Measurements from ENCODE around the gene VMP1.
"Not testable (repeated sequence)": the region's sequence is repeated elsewhere in the genome, so short reads cannot be mapped to it uniquely, and the experiment has no call there.

VMP1 gene

GRCh38 chr17:59841882-59842263, 134.4 kb downstream of the VMP1 start:
- WGBS = 87% methylated on average over 4 of the region's 4 CpGs

DNA sequence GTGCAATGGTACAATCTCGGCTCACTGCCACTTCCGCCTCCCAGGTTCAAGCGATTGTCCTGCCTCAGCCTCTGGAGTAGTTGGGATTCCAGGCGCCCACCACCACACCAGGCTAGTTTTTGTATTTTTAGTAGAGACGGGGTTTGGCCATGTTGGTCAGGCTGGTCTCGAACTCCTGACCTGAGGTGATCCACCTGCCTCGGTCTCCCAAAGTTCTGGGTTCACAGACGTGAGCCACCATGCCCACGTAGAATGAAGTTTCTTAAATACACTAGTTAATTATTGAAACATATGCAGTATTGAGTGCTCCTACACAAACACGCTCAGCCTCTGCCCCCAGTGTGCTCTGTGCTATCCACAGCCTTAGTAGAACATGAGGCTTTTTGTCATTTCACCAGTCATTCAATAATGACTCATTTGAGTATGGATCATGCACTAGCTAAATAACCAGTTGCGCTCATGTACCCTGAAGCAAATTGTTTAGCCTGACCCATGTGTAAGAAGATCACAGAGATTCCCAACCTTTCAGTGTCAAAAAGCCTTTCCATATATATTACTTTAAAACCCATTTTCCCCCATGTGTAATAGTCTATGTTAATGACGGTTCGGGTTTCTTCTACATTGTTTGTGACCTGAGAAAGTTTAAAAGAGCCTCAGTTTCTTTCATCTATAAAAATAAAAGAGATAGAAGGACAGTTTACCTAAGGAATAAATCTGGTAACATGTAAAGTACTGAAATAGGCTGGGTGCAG, 135.6 kb downstream of the VMP1 start:
- peaks cover 40% of the 10 kb centered on the region for H3K36me3 ChIP-seq (ENCODE audit: insufficient read depth, low read length)
- H3K27me3 ChIP-seq (ENCODE audit: insufficient read depth, low read length) = no peaks in the 10 kb centered on the region
- H3K4me1 ChIP-seq (ENCODE audit: insufficient read depth, low read length) = peaks cover 40% of the 10 kb centered on the region
- no peak overlapping the region for H3K4me3 ChIP-seq (ENCODE audit: low read length)
- 96% methylated on average over 11 of the region's 13 CpGs for WGBS
- H3K27ac ChIP-seq (ENCODE audit: low read depth, low read length) = peak overlapping the region; percentile 3; the same call in 1 of the 2 replicates
- no peak overlapping the region for H3K9ac ChIP-seq (ENCODE audit: low read depth, low read length)
- no peaks in the 10 kb centered on the region for H3K9me3 ChIP-seq (ENCODE audit: insufficient read depth, low read depth, low read length)

More at GRCh38 chr17:59841882-59842263, 134.4 kb downstream of the VMP1 start:
- H3K9ac ChIP-seq (ENCODE audit: low read depth, low read length) = peak overlapping the region; percentile 92; the same call in 1 of the 2 replicates
- peaks cover 40% of the 10 kb centered on the region for H3K36me3 ChIP-seq (ENCODE audit: insufficient read depth, low read length)
- H3K4me1 ChIP-seq (ENCODE audit: insufficient read depth, low read length) = peaks cover 39% of the 10 kb centered on the region
- not testable (repeated sequence) for H3K27ac ChIP-seq (ENCODE audit: low read depth, low read length); H3K9me3 ChIP-seq (ENCODE audit: insufficient read depth, low read depth, low read length); H3K27me3 ChIP-seq (ENCODE audit: insufficient read depth, low read length)
- peak overlapping the region; percentile 80 for H3K4me3 ChIP-seq (ENCODE audit: low read length)

- WGBS = 94% methylated on average over 3 of the region's 3 CpGs
- no peak overlapping the region for H3K9ac ChIP-seq (ENCODE audit: low read depth, low read length)
- H3K27ac ChIP-seq (ENCODE audit: low read depth, low read length) = no peak overlapping the region
Measured at GRCh38 chr17:59844884-59845594, 137.6 kb downstream of the VMP1 start.

DNA sequence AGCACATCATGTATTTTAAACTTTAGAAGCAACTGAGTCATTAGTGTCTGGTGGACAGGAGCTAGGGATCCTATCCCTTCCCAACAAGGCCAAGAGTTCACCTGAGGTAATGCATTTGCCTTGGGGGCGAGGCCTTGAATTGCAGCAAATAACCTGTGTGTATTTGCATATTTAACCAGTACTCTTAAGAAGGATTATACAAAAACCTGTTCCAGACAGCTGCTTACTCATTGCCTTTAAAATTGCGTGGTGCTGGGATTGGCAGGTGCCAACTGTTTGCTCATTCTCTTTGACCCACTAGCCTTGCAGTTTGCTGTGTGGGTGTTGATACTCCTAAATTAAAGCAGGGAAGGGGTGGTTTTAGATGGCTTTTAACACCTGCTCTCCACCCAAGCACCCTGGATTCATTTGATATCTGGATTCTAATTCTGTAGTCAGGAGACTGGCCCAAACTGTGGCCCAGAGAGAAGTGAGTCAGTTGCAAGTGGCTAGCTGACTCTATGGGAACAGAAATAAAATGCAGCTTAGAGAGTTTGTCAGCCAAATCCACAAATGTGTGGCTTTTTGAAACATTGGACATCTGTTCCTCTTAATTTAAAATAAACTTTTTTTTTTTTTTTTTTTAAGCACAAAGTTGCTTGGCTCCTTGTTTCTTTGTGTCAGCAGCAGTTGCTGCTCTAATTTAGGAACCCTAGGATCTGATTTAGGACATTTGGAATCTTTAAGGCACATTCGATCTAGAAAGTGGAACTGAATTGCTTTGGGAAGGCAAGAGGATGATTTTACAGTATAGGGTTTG, 138.3 kb downstream of the VMP1 start:
- no peaks in the 10 kb centered on the region for H3K9me3 ChIP-seq (ENCODE audit: insufficient read depth, low read depth, low read length)
- H3K9ac ChIP-seq (ENCODE audit: low read depth, low read length) = no peak overlapping the region
- no peaks in the 10 kb centered on the region for H3K27me3 ChIP-seq (ENCODE audit: insufficient read depth, low read length)
- peaks cover 29% of the 10 kb centered on the region for H3K4me1 ChIP-seq (ENCODE audit: insufficient read depth, low read length)
- H3K36me3 ChIP-seq (ENCODE audit: insufficient read depth, low read length) = peaks cover 14% of the 10 kb centered on the region
- no peak overlapping the region for H3K4me3 ChIP-seq (ENCODE audit: low read length)
- peak overlapping the region; percentile 59 for H3K27ac ChIP-seq (ENCODE audit: low read depth, low read length)
- WGBS = 74% methylated on average over 3 of the region's 3 CpGs

More at GRCh38 chr17:59844884-59845594, 137.6 kb downstream of the VMP1 start:
- H3K9me3 ChIP-seq (ENCODE audit: insufficient read depth, low read depth, low read length) = no peaks in the 10 kb centered on the region
- H3K4me1 ChIP-seq (ENCODE audit: insufficient read depth, low read length) = peaks cover 33% of the 10 kb centered on the region
- H3K4me3 ChIP-seq (ENCODE audit: low read length) = no peak overlapping the region
- H3K27me3 ChIP-seq (ENCODE audit: insufficient read depth, low read length) = no peaks in the 10 kb centered on the region
- peaks cover 22% of the 10 kb centered on the region for H3K36me3 ChIP-seq (ENCODE audit: insufficient read depth, low read length)

- no peaks in the 10 kb centered on the region for H3K9me3 ChIP-seq (ENCODE audit: insufficient read depth, low read depth, low read length)
- H3K4me3 ChIP-seq (ENCODE audit: low read length) = no peak overlapping the region
- H3K36me3 ChIP-seq (ENCODE audit: insufficient read depth, low read length) = peaks cover 7% of the 10 kb centered on the region
- no peaks in the 10 kb centered on the region for H3K27me3 ChIP-seq (ENCODE audit: insufficient read depth, low read length)
- H3K27ac ChIP-seq (ENCODE audit: low read depth, low read length) = peak overlapping the region; percentile 59
- peak overlapping the region; percentile 15; the same call in 1 of the 2 replicates for H3K9ac ChIP-seq (ENCODE audit: low read depth, low read length)
- WGBS = 68% methylated on average over 7 of the region's 7 CpGs
- peaks cover 27% of the 10 kb centered on the region for H3K4me1 ChIP-seq (ENCODE audit: insufficient read depth, low read length)
Measured at GRCh38 chr17:59846394-59847165, 139.1 kb downstream of the VMP1 start.

GRCh38 chr17:59848385-59848668, 140.9 kb downstream of the VMP1 start:
- H3K27ac ChIP-seq (ENCODE audit: low read depth, low read length) = no peak overlapping the region
- no peaks in the 10 kb centered on the region for H3K9me3 ChIP-seq (ENCODE audit: insufficient read depth, low read depth, low read length)
- 87% methylated on average over 4 of the region's 6 CpGs for WGBS
- no peak overlapping the region for H3K9ac ChIP-seq (ENCODE audit: low read depth, low read length)
- no peaks in the 10 kb centered on the region for H3K27me3 ChIP-seq (ENCODE audit: insufficient read depth, low read length)
- H3K4me3 ChIP-seq (ENCODE audit: low read length) = no peak overlapping the region
- H3K4me1 ChIP-seq (ENCODE audit: insufficient read depth, low read length) = peaks cover 33% of the 10 kb centered on the region
- H3K36me3 ChIP-seq (ENCODE audit: insufficient read depth, low read length) = no peaks in the 10 kb centered on the region

- Histone ChIP-seq H3K4me3 (ENCODE audit: low read length) (no peak overlapping the region), H3K9ac (ENCODE audit: low read depth, low read length) (no peak overlapping the region), H3K36me3 (ENCODE audit: insufficient read depth, low read length) (no peaks in the 10 kb centered on the region), H3K9me3 (ENCODE audit: insufficient read depth, low read depth, low read length) (no peaks in the 10 kb centered on the region), H3K27me3 (ENCODE audit: insufficient read depth, low read length) (no peaks in the 10 kb centered on the region), H3K4me1 (ENCODE audit: insufficient read depth, low read length) (peaks cover 34% of the 10 kb centered on the region), H3K27ac (ENCODE audit: low read depth, low read length) (no peak overlapping the region)
- WGBS = 86% methylated on average over 7 of the region's 7 CpGs
Measured at GRCh38 chr17:59848778-59849177, 141.3 kb downstream of the VMP1 start.

- 92% methylated on average over 15 of the region's 15 CpGs for WGBS
- not testable (repeated sequence) for H3K9ac ChIP-seq (ENCODE audit: low read depth, low read length)
Measured at GRCh38 chr17:59850311-59850710, 142.9 kb downstream of the VMP1 start.

GRCh38 chr17:59851439-59852375, 144.3 kb downstream of the VMP1 start:
- H3K27me3 ChIP-seq (ENCODE audit: insufficient read depth, low read length) = no peaks in the 10 kb centered on the region
- no peak overlapping the region for H3K9ac ChIP-seq (ENCODE audit: low read depth, low read length)
- no peaks in the 10 kb centered on the region for H3K9me3 ChIP-seq (ENCODE audit: insufficient read depth, low read depth, low read length)
- H3K36me3 ChIP-seq (ENCODE audit: insufficient read depth, low read length) = no peaks in the 10 kb centered on the region
- H3K27ac ChIP-seq (ENCODE audit: low read depth, low read length) = no peak overlapping the region
- peaks cover 13% of the 10 kb centered on the region for H3K4me1 ChIP-seq (ENCODE audit: insufficient read depth, low read length)
- no peak overlapping the region for H3K4me3 ChIP-seq (ENCODE audit: low read length)
- 94% methylated on average over 12 of the region's 14 CpGs for WGBS

More at GRCh38 chr17:59850311-59850710, 142.9 kb downstream of the VMP1 start:
- H3K27me3 ChIP-seq (ENCODE audit: insufficient read depth, low read length); H3K36me3 ChIP-seq (ENCODE audit: insufficient read depth, low read length); H3K27ac ChIP-seq (ENCODE audit: low read depth, low read length); H3K4me3 ChIP-seq (ENCODE audit: low read length); H3K9me3 ChIP-seq (ENCODE audit: insufficient read depth, low read depth, low read length): not testable (repeated sequence)
- H3K4me1 ChIP-seq (ENCODE audit: insufficient read depth, low read length) = peaks cover 27% of the 10 kb centered on the region

GRCh38 chr17:59852847-59853167, 145.4 kb downstream of the VMP1 start:
- not testable (repeated sequence) for H3K9ac ChIP-seq (ENCODE audit: low read depth, low read length); H3K4me3 ChIP-seq (ENCODE audit: low read length); H3K9me3 ChIP-seq (ENCODE audit: insufficient read depth, low read depth, low read length); H3K27me3 ChIP-seq (ENCODE audit: insufficient read depth, low read length); H3K36me3 ChIP-seq (ENCODE audit: insufficient read depth, low read length)
- peaks cover 19% of the 10 kb centered on the region for H3K4me1 ChIP-seq (ENCODE audit: insufficient read depth, low read length)
- peak overlapping the region; percentile 54 for H3K27ac ChIP-seq (ENCODE audit: low read depth, low read length)
- WGBS = 97% methylated on average over 7 of the region's 7 CpGs
